Measurements from ENCODE around the gene SNCG. TPM values are rescaled to one million over a fixed set of nuclear protein-coding genes. Genes with fewer than 3 reads are reported as not detected.
A peak's percentile ranks its signal among the peaks of the same experiment; 100 is the strongest.
"Not testable (repeated sequence)": the region's sequence is repeated elsewhere in the genome, so short reads cannot be mapped to it uniquely, and the experiment has no call there.

The SNCG gene
- total RNA-seq, 2 donors from 2014 or later, result 55.9 to 61.1 TPM

DNA sequence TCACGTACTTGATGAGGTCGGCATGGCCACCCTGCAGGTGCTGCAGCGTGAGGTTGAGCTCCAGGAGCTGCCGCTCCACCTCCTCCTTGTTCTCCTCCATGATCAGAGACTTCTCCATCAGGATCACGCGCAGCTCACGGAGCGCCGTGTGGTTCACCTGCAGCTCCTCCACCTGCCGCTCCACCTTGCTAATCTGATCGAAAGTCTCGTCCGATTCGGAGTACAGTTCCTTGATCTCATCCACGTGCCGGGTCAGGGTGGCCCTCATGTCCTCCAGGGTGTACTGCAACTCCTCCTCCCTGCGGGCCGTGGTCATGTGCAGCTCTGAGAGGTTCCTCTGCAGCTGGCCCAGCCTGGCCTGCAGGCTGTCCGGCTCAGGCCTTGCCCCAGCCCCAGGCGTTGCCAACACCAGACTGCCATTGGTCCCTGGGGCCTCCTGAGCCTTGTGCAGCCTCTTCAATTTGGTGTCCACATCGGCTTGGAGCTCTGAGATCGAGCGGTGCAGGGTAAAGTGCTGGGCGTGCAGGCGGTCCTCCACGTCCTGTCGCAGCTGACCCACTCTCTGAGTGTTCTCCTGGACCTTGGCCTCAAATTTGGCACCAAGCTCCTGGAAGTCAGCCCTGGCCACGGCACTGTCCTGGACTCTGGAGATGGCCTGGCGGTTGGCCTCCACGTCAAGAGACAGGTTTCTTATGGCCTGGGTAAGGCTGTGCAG is 14.9 kb upstream of the SNCG start:
- DNase-seq (ENCODE audit: low spot score), result no peak
- intact Hi-C loops (cut with DNase I), result no loop called here

DNA sequence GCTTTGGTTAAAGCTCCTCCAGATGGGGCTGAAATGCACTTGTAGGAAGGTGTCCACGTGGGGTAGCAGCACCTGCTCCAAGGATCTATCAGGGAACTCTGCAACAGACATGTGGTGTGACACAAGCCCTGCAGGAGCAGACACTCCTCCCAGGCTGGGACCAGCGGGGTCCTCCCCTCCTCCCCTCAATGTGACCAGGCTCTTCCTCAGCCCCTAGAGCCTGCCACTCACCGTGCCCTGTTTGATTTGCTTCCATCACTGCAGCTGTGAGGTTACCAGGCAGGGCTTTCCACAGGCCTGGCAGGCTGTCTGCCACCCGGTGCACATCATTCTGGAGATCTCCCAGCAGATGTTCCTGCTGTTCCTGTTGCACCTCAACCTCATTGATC is 14.4 kb upstream of the SNCG start:
- DNase-seq (ENCODE audit: low spot score), result no peak
- intact Hi-C loops (cut with DNase I), result no loop called here

DNA sequence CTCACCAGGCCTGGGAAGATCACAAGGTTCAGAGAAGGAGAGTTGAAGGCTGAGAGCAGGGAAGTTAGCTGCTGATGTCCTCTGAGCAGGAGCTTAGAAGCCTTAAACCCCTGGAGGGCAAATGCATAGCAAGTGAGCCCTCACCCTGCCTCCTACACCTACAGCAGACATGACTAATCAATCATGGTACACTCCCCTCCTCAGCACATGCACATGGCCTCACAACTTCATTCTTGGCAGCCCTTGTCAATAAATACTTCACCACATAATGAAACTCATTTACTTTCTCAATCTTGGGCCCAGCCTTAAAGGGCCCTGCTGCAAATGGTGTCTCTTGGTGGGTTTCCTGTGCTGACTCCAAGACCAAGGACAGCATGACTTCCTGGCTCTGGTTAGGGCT is 13.9 kb upstream of the SNCG start:
- intact Hi-C loops (cut with DNase I), result no loop called here
- DNase-seq (ENCODE audit: low spot score), result no peak

DNA sequence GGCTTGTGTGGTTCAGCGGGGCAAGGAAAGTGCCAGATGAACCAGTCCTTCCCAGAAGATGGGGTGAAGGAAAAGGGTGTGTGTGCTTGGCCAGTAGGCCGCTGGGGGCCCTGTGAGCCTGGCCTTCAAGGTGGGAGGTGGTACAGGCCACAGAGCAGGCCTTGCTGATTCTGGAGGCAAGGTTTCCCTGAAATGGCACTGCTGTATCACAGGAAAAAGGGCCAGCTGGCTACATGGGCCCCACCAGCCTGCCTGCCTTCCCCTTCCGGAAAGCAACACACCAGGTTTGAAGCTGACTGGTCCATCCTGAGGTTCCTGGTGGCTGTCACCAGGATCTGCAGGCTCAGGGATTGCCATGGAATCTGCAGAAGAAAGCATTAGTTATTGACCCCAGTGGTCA is 13.5 kb upstream of the SNCG start:
- intact Hi-C loops (cut with DNase I), result no loop called here
- no peak for DNase-seq (ENCODE audit: low spot score)

DNA sequence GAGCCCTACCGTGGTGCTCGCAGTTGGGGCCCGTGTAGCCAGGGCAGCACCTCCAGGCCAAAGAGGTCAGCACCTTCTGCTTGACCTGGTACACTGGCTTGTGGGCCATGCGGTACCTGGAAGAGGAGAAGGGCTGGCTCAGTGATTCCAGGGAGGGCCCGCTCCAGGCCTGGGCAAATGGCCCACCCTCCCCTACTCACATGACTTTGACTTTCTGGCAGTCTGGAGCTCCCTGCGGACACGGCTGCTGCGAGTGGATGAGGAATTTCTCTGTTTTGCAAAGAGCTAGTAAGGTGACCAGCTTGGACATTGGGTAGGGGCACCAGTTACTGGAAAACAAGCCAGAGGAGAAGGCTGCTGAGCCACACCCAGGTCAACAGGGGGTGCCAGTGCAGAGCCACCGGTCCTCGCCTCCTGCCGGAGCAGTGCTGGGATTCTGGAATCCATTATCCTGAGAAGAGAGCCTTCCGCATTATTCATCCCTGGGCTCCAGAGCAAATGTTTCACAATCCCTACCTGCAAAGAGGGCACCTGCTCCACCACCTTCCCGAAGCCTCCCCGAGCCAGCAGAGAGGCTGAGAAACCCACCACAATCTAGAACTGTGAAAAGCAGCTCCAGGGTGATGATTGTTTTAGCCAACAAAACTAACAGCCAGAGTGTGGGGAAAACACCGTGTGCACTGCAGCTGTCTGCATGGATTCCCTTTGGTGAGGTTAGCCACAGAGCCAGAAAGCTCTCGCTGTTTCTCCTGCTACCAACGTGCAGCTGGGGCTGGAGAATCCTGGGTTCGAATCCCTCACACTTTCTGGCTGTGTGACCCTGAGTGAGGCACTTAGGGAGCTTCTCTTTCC is 12.8 kb upstream of the SNCG start:
- intact Hi-C loops (cut with DNase I), result no loop called here
- DNase-seq (ENCODE audit: low spot score), result no peak

DNA sequence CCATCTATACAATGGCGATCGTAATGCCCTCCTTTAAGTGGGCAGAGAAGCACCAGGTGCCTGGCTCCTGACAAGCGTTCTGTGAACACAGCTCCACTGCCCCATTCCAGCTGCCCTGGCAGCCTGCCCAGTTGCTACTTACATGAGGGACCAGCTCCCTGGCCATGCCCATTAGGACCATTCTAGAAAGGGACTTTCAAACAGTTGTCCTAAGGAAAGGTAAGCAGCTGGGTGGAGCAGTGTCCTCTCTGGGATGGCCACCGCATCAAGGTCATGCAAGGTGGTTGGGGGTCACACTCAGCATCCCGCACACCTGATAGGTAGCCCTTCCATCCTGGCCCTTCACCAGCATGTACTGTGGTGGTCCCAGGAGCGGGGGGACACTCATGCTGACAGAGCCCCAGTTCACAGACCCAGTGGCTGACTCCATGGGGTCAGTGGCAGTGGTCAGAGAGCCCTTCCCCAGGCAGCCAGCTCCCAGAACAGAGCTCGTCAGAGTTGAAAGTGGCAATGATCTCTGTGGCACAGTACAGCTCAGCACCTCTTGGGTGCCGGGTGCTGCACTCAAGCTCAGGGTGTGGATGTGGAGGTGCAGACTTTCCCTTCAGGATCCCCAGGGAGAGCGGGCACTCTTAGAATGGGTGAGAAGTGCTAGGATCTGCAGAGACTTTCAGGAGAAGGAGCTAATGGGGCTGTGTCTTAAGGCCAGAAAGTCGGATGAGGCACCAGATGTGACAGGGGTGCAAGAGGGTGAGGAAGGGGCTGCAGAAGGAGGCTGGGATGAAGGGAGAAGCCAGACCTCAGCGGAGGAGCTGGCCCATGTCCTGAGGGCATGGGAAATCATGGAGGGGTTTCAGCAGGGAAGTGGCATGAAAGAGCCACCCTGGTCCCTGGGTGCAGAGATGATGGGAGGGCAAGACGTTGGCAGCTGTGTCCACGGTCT is 11.9 kb upstream of the SNCG start:
- intact Hi-C loops (cut with DNase I), result no loop called here
- no peak for DNase-seq (ENCODE audit: low spot score)

DNA sequence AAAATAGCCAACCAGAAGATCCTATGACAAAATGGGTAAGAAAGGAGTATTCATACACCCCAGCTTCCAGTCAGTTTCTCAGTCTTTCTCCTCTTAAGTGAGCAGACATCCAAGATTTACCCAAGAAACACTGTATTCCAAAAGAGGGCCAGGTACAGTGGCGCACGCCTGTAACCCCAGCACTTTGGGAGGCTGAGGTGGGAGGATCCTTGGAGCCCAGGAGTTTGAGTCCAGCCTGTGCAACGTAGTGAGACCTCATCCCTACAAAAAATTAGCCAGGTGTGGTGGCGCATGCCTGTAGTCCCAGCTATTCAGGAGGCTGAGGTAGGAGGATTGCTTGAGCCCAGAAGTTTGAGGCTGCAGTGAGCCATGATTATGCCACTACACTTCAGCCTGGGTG is 10.6 kb upstream of the SNCG start:
- intact Hi-C loops (cut with DNase I); DNase-seq (ENCODE audit: low spot score): not testable (repeated sequence)

DNA sequence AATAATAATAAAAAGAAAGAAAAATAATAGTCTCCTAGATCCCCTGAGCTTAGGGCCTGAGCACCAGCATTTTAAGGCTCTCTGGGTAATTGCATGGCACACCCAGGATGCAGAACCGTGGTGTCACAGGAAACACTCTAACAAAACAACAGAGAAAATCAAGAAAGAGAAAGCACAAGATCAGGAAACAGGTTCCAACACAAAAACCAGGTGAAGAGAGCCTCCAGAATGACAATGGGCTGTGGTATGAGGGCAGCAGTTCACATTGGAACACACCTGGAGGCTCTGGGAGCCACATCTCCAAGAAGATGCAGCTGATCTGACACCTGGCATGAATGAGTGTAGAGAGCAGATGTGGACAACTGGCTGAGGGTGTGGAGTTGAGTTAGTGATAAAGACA is 8.1 kb upstream of the SNCG start:
- peak; percentile 14 for DNase-seq (ENCODE audit: low spot score)
- intact Hi-C loops (cut with DNase I), result no loop called here

DNA sequence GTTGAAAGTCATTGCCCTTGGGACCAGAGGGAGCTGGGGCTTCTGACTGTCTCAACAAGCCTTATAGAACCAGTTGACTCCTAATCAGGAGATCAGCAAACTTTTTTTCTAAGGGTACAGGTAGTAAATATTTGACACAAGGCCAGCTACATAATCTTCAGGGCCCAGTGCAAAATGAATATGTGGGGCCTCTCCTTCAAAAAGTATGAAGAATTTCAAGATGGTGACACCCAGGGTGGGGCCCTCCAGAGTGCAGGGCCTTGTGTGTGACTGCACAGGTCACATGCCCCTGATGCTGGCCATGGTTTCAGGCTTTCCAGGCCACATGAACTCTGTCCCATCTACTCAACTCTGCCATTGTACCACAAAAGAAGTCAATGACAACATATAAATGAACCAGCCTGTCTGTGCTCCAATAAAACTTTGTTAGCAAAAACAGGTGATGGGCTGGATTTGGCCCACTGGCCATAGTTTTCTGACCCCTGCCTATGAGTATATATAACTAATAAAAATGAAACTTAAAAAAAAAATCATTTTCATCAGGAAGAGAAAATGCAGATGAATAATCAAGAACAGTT is 7.1 kb upstream of the SNCG start:
- intact Hi-C loops (cut with DNase I), result no loop called here
- peak; percentile 54 for DNase-seq (ENCODE audit: low spot score)

DNA sequence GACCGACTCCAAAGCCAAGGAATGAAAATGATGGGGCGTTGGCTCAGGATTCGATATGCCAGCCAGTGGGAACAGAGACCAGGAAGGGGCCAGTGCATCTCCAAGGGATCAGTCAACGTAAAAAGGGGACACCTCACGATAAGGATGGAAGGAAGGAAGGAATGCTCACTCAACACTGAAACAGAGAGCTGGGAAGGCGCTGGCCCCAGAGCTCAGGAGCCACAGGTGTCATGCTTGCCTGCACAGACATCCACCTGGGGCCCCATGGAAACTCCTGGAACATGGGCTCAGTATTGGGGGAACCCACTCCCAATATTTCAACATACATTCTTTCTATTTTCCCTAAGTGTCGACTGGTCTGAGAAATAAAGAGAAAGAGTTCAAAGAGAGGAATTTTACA is 6.3 kb upstream of the SNCG start:
- intact Hi-C loops (cut with DNase I), result no loop called here
- peak; percentile 47 for DNase-seq (ENCODE audit: low spot score)

DNA sequence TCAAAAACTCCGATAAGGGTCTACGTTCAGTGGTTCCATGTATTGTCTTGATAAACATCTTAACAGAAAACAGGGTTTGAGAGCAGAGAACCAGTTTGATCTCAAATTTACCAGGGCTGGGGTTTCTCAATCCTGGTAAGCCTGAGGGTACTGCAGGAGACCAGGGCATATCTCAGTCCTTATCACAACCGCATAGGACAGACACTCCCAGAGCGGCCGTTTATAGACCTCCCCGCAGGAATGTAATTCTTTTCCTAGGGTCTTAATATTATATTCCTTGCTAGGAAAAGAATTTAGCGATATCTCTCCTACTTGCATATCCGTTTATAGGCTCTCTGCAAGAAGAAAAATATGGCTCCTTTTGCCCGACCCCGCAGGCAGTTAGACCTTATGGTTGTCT is 5.7 kb upstream of the SNCG start:
- intact Hi-C loops (cut with DNase I); DNase-seq (ENCODE audit: low spot score): not testable (repeated sequence)

DNA sequence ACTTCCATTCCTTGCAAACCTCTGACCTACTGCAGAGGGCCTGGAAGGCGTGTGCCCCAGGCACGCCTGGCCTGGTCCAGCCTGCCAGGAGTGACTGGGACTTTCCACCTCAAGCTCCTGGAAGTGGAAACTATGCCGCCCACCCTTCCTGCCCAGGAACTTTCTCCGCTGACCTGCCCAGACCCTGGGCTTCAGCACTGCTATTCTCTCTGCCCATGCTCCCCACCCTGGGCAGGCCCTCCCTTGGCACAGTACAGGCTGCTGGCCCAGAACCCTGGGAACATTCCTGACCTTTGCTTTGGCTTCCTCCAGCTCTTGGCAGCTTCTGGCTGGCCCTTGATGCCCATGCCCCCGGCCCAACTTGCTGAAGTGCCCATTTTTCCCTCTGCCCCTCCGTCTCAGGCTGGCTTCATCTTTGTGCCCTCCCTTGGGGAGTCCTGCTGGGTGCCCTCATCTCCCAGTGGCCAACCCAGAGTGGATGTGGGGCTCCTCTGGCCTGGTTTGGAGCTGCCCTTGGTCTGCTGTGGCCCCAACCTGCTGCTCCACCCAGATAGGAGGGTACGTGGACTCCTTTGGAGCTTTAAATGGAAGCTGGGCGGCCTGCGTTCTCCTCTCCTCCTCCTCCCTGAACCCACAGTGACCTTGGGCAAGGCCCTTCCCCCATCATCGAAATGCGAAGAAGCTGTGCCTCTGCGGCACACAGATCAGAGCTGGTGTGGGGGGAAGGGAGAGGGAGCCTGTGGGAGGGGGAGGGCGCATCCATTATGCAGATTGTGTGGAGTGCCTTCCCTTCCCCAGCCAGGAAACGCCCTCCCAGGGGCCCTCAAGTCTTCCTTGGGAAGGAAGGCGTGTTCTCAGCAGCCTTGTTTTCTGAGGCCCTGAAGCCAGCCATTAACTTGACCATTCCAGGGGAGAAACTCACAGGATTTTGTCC is 4.4 kb upstream of the SNCG start:
- intact Hi-C loops (cut with DNase I), result no loop called here
- DNase-seq (ENCODE audit: low spot score), result peak; percentile 91

DNA sequence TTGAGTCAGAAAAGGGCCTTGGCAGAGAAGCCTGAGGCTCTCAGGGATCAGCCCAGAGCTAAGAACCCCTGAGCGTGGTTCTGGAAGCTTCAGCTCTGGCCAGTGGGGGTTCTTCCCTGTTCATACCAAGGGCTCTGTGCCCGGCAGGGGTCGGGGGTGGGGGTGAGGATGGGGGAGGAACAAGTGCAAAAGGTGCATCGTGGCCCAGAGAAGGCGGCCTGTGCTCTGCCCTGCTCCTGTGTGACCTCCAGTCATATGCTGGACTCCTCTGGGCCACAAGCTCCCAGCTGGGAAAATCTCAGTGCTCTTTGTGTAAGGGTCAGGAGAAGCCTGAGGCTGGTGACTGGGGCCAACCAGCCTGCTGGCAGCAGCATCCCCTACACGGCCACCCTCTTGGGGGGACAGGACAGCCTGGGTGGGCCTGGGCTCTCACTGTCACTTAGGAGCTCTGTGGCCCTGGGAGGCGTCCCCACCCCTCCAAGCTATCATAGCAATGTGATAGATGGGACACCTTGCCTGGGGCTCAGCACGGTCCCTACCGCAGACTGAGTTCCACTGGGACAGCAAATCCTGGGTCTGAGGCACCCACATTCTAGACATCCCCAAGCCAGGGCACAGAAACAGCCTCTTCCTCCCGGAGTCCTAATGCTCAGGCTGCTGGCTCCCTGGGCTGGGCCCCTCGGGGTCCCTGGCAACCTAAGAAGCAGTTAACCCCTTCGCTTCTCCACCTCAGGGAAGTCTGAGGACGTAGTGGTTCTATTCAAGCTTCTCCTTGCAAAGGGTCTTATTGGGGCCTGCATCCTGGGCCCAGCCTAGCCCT is 3.5 kb upstream of the SNCG start:
- peak; percentile 77 for DNase-seq (ENCODE audit: low spot score)
- intact Hi-C loops (cut with DNase I), result no loop called here

DNA sequence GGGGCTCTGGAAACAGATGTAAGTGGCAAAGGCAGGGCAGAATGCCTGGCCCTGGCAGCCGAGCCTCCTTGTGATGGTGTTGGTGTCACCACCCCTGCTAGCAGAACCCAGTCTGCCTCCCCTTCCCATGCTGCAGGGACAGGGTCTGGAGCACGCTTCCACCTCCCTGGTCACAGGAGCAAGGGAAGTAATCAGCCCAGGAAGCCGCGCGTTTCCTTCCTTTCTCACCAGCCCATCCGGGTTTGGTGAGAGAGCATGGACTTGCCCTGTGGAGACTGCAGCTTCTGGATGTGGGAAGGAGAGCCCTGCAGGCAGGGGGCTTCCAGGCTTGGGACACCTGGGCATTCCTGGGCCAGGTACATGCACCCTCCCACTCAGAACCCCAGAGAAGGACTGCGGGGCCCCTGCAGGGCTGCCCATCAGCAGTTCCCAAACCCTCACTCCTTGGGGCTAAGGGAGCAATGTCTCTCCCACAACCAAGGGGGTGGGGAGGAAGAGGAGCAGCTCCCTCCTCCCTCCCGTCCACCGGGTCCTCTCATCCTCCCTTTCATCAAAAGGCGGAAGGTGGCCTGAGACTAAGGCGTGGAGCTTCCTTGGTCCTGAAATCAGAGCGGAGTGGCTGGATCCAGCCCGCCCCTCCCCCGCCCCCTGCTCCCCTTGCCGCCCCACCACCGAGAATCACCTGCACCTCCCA is 2.8 kb upstream of the SNCG start:
- intact Hi-C loops (cut with DNase I), result no loop called here
- peak; percentile 78 for DNase-seq (ENCODE audit: low spot score)

DNA sequence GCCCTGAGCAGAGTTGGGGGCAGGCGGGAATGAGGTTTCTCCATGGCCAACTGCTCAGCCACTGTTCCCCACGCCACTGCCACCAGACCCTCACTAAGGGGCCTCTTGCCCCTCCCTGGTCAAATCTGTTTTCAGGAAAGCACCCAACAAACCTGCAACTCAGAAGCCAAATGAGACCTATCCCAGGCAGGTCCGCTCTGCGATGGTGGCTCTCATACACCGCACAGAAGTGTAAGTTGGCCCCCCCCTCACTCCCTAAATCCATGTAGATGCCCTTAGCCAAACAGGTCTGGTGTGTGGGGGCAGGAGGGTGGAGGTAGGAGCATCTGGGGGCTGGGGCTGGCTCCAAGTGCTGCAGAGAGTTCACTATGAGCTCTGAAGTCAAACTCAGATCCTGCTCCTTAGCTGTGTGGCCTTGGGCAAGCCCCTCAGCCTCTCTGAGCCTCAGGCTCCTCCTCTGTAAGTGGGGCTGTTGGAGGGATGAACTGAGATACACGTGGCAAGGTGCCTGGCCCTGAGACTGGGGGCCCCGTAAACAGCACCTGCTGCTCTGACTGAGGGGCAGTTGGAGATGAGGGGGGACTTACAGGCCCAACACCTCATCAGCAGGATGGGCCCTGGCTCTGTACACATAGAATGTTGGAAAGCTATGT is 2.1 kb upstream of the SNCG start:
- intact Hi-C loops (cut with DNase I), result no loop called here
- peak; percentile 65 for DNase-seq (ENCODE audit: low spot score)

DNA sequence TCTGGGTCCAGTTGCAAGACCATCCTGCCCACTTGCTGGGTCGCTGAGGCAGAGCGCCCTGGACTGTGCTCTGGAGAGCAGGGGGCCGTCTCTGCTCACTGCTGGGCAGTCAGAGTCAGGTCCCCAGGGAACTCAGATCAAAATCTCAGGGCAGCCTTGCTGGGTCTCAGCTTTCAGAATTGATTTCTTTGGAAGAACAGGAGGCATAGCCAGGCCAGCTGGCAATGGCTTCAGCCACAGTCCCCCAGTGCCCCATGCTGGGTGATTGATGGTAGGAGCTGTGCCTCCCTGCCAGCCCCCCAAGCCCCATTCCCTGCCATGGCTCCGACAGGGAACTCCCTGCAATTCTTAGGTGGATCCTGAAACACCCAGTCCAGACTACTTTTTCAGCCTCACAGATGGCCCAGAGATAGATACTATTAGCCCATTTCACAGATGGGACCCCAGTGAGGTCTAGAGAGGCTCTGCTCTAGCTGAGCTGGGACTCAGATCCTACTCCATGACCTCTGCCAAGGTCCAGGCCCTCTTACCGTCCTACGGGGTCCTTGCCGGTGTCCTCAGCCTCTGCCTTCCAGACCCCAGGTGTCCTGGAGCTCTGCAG is 1.5 kb upstream of the SNCG start:
- DNase-seq (ENCODE audit: low spot score), result peak; percentile 44

More for the DNA sequence above, 1.5 kb upstream of the SNCG start:
- intact Hi-C loops (cut with DNase I), result no loop called here

Measured in posterior vena cava (tissue), 2 donors.